ENCODE data around the gene NXPH3. TPM values are rescaled to one million over a fixed set of nuclear protein-coding genes. Genes with fewer than 3 reads are reported as not detected.

Gene NXPH3
- total RNA-seq, 1 donor, result 3.3 TPM

DNA sequence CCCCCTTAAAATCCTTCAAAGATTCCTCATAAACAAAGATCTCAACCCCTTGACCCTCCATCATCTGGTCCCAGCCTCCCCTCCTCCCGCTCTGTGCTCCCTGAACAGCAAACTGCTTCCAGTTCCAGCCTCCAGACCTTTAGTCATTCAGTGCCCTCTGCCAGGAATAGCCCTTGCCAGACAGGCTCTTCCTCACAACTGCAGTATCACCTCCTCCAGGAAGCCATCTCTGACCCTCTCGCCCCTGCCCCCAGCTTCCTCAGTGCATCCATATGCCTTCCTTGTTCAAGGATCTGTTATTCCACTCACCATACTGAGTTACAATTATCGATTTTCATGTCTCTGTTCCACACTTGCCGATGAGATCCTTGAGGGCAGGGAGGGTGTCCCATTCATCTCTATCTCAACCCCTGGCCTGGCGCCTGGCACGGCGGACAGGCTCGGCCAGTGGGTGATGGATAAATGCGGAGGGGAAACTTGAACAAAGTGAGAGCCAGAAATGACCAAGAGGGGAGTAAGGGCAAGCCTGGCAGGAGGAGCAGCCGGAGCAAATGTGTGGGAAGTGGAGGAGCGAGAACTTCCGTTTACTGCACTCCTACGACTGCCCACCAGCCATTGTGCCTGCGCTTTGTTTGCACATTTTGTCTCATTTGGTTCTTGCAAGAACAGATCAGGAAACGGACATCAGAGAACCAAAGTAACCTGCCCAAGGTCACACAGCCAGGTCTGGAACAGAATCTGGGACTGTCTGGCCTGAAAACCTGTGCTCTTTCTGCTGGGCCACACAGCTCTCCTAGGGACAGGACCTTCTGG lies 2.0 kb upstream of the NXPH3 start:
- peaks cover 3% of the 10 kb centered on the region for H3K4me1 ChIP-seq (ENCODE audit: insufficient read depth, low read length)
- no peak overlapping the region for H3K4me3 ChIP-seq (ENCODE audit: insufficient read depth, low read length)
- no peaks in the 10 kb centered on the region for H4K20me1 ChIP-seq (ENCODE audit: insufficient read depth, low read length)
- no peak overlapping the region for H3K27ac ChIP-seq (ENCODE audit: low read depth, low read length)
- no peak overlapping the region for H2AFZ ChIP-seq (ENCODE audit: low read length)
- H3K36me3 ChIP-seq (ENCODE audit: insufficient read depth, low read length), result no peaks in the 10 kb centered on the region
- no peaks in the 10 kb centered on the region for H3K79me2 ChIP-seq (ENCODE audit: insufficient read depth, low read length)
- TF ChIP-seq, protein P1, sequence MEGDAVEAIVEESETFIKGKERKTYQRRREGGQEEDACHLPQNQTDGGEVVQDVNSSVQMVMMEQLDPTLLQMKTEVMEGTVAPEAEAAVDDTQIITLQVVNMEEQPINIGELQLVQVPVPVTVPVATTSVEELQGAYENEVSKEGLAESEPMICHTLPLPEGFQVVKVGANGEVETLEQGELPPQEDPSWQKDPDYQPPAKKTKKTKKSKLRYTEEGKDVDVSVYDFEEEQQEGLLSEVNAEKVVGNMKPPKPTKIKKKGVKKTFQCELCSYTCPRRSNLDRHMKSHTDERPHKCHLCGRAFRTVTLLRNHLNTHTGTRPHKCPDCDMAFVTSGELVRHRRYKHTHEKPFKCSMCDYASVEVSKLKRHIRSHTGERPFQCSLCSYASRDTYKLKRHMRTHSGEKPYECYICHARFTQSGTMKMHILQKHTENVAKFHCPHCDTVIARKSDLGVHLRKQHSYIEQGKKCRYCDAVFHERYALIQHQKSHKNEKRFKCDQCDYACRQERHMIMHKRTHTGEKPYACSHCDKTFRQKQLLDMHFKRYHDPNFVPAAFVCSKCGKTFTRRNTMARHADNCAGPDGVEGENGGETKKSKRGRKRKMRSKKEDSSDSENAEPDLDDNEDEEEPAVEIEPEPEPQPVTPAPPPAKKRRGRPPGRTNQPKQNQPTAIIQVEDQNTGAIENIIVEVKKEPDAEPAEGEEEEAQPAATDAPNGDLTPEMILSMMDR (IDR thresholded peaks at IDR 0.05; ENCODE audit: extremely low read depth, low read depth, low read length), result no peak
- H3K4me2 ChIP-seq (ENCODE audit: insufficient read depth, low read length), result no peak overlapping the region
- peaks cover 18% of the 10 kb centered on the region for H3K27me3 ChIP-seq (ENCODE audit: insufficient read depth, low read length)
- H3K9me3 ChIP-seq (ENCODE audit: low read depth, low read length), result no peaks in the 10 kb centered on the region
- peak; percentile 85 for DNase-seq (ENCODE audit: insufficient read length, low spot score, missing footprints)

DNA sequence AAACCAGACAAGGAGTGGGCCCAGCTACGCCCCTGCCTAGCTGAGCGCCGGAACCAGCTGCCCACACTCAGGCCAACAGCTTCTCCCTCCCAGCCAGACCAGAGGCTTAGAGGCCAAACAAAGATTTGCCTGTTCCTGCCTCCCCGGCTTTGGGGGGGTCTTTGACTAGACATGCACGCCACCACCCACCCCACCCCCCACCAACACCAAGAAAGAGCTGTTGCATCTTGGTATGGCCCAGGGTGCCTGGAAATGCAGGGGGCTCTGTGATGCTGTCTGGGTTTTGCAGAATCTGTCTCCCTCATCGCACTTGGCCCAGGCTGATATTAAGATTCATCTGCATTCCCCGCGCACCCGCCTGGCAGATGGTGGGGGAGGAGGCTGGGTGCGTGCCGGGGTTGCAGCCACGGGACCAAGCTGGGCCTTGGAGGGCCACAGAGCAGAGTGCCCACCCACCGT lies 1.3 kb upstream of the NXPH3 start:
- Histone ChIP-seq H4K20me1 (ENCODE audit: insufficient read depth, low read length) (no peaks in the 10 kb centered on the region), H3K4me3 (ENCODE audit: insufficient read depth, low read length) (no peak overlapping the region), H3K4me2 (ENCODE audit: insufficient read depth, low read length) (no peak overlapping the region), H2AFZ (ENCODE audit: low read length) (no peak overlapping the region), H3K27me3 (ENCODE audit: insufficient read depth, low read length) (peaks cover 18% of the 10 kb centered on the region), H3K79me2 (ENCODE audit: insufficient read depth, low read length) (no peaks in the 10 kb centered on the region), H3K9me3 (ENCODE audit: low read depth, low read length) (no peaks in the 10 kb centered on the region), H3K36me3 (ENCODE audit: insufficient read depth, low read length) (no peaks in the 10 kb centered on the region), H3K27ac (ENCODE audit: low read depth, low read length) (no peak overlapping the region), H3K4me1 (ENCODE audit: insufficient read depth, low read length) (peaks cover 3% of the 10 kb centered on the region)
- TF ChIP-seq, protein P1 (IDR thresholded peaks at IDR 0.05; ENCODE audit: extremely low read depth, low read depth, low read length), result no peak
- peak; percentile 56 for DNase-seq (ENCODE audit: insufficient read length, low spot score, missing footprints)

- H3K27ac ChIP-seq (ENCODE audit: low read depth, low read length), result no peak overlapping the region
- H3K36me3 ChIP-seq (ENCODE audit: insufficient read depth, low read length), result no peaks in the 10 kb centered on the region
- DNase-seq (ENCODE audit: insufficient read length, low spot score, missing footprints), result no peak
- TF ChIP-seq, protein P1 (IDR thresholded peaks at IDR 0.05; ENCODE audit: extremely low read depth, low read depth, low read length), result no peak
- peaks cover 18% of the 10 kb centered on the region for H3K27me3 ChIP-seq (ENCODE audit: insufficient read depth, low read length)
- peaks cover 3% of the 10 kb centered on the region for H3K4me1 ChIP-seq (ENCODE audit: insufficient read depth, low read length)
- H3K79me2 ChIP-seq (ENCODE audit: insufficient read depth, low read length), result no peaks in the 10 kb centered on the region
- no peaks in the 10 kb centered on the region for H4K20me1 ChIP-seq (ENCODE audit: insufficient read depth, low read length)
- peak overlapping the region; percentile 81 for H3K4me3 ChIP-seq (ENCODE audit: insufficient read depth, low read length)
- H2AFZ ChIP-seq (ENCODE audit: low read length), result no peak overlapping the region
- H3K9me3 ChIP-seq (ENCODE audit: low read depth, low read length), result no peaks in the 10 kb centered on the region
- H3K4me2 ChIP-seq (ENCODE audit: insufficient read depth, low read length), result peak overlapping the region; percentile 45
Measured at GRCh38 chr17:49574945-49575678, 559 bp upstream of the NXPH3 start.

Data from osteoblast (primary cell).